Measurements from ENCODE around the gene MYO15A. TPM values are rescaled to one million over a fixed set of nuclear protein-coding genes. Genes with fewer than 3 reads are reported as not detected.

The MYO15A gene
- total RNA-seq, 1 experiment from 2014 or later = 2.8 TPM

DNA sequence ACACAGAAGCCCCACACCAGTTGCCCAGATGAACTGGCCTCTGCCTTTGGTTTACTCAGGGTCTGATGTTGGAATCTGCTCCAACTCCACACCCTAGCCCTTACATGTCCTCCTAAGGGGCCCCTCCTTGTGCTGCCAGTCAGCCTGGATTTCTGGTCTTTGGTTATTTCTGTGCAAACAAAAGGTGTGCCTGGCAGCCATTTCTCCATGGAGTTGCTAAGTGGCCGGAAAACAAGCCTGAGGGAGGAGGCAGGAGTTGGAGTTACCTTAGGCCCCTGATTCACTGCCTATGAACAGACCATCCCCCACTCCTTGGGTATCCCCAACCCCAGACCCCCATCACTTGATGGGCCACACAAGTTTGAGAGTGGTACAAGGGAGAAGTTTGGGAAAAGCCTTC is 70.6 kb downstream of the MYO15A start:
- Histone ChIP-seq H3K36me3 (ENCODE audit: control insufficient read depth in 1 of 2, insufficient read depth in 2 of 2, low read length in 2 of 2) (no peaks in the 10 kb centered on the region), H3K27me3 (ENCODE audit: insufficient read depth, low read length) (no peaks in the 10 kb centered on the region), H3K9me3 (ENCODE audit: control insufficient read depth in 1 of 2, insufficient read depth in 1 of 2, low read depth in 1 of 2, low read length in 2 of 2) (no peaks in the 10 kb centered on the region), H4K20me1 (ENCODE audit: insufficient read depth) (no peaks in the 10 kb centered on the region), H3K27ac (ENCODE audit: low read depth, low read length) (no peak overlapping the region), H3K4me1 (ENCODE audit: control insufficient read depth in 1 of 2, insufficient read depth in 2 of 2, low read length in 2 of 2) (peaks cover 3 to 15% of the 10 kb centered on the region in 2 experiments; a peak in 3 of 4 replicates), H3K9ac (ENCODE audit: low read length) (no peak overlapping the region), H2AFZ (ENCODE audit: low read depth, low read length, poor library complexity, severe bottlenecking) (no peak overlapping the region), H3K9me2 (ENCODE audit: insufficient read depth) (no peaks in the 10 kb centered on the region), H3K4me3 (replicated peaks in 1 of 2; ENCODE audit: low read depth in 1 of 2, low read length in 2 of 2) (no peak overlapping the region), H3K79me2 (ENCODE audit: insufficient read depth, low read length) (peaks cover 1% of the 10 kb centered on the region; the same call in 1 of the 2 replicates), H3K4me2 (ENCODE audit: low read length) (no peak overlapping the region)
- ChIA-PET CTCF (no interaction called here), POLR2A (no interaction called here), RAD21 (ENCODE audit: low non-redundant PET in 1 of 2, low total read pairs in 2 of 2, uncharacterized antibody in 2 of 2, unreplicated experiment in 2 of 2) (no interaction called here)
- TF ChIP-seq, protein P1, sequence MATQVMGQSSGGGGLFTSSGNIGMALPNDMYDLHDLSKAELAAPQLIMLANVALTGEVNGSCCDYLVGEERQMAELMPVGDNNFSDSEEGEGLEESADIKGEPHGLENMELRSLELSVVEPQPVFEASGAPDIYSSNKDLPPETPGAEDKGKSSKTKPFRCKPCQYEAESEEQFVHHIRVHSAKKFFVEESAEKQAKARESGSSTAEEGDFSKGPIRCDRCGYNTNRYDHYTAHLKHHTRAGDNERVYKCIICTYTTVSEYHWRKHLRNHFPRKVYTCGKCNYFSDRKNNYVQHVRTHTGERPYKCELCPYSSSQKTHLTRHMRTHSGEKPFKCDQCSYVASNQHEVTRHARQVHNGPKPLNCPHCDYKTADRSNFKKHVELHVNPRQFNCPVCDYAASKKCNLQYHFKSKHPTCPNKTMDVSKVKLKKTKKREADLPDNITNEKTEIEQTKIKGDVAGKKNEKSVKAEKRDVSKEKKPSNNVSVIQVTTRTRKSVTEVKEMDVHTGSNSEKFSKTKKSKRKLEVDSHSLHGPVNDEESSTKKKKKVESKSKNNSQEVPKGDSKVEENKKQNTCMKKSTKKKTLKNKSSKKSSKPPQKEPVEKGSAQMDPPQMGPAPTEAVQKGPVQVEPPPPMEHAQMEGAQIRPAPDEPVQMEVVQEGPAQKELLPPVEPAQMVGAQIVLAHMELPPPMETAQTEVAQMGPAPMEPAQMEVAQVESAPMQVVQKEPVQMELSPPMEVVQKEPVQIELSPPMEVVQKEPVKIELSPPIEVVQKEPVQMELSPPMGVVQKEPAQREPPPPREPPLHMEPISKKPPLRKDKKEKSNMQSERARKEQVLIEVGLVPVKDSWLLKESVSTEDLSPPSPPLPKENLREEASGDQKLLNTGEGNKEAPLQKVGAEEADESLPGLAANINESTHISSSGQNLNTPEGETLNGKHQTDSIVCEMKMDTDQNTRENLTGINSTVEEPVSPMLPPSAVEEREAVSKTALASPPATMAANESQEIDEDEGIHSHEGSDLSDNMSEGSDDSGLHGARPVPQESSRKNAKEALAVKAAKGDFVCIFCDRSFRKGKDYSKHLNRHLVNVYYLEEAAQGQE (IDR thresholded peaks at IDR 0.05; ENCODE audit: low read depth) = no peak
- TF ChIP-seq CEBPB (IDR thresholded peaks at IDR 0.05; ENCODE audit: low read depth) (no peak), ZFX (IDR thresholded peaks at IDR 0.05) (no peak), ZNF274 (IDR thresholded peaks at IDR 0.05; ENCODE audit: low read depth, low read length) (no peak), SP1 (IDR thresholded peaks at IDR 0.05; ENCODE audit: low read depth) (no peak), ELF1 (IDR thresholded peaks at IDR 0.05; ENCODE audit: borderline replicate concordance, low read depth) (no peak), EZH2 (IDR thresholded peaks at IDR 0.05) (no peak), YY1 (IDR thresholded peaks at IDR 0.05; ENCODE audit: extremely low read depth, insufficient replicate concordance, low read depth, low read length) (no peak)
- DNase-seq (ENCODE audit: low read depth, low spot score) = no peak
- intact Hi-C loops (cut with micrococcal nuclease) = no loop called here
- ATAC-seq = no peak
- no TSS peak for BruUV-seq (replicated peaks)

Measured in HCT116 (cell line).